Retina (tissue), 1 donor: ENCODE data around the gene HSBP1L1.
A peak's percentile ranks its signal among the peaks of the same experiment; 100 is the strongest.

Experiments used
- DNase-seq: peaks from one replicate; pipeline ENCODE4 v3.0.0-alpha.2; 2016

HSBP1L1 gene

GRCh38 chr18:79964330-79965118 lies at the start of gene HSBP1L1:
Gene HSBP1L1 (plus strand): TSS chr18:79964643. CDS start chr18:79964736, 93 bp downstream.
- DNase-seq, result peak; percentile 72

- DNase-seq, result no peak
These were observed 49.0 kb upstream of the HSBP1L1 start for GRCh38 chr18:79915161-79916127.

GRCh38 chr18:79916128-79916494 lies 48.3 kb upstream of the HSBP1L1 start:
- DNase-seq, result no peak

GRCh38 chr18:79916546-79917168 lies 47.8 kb upstream of the HSBP1L1 start:
- no peak for DNase-seq

GRCh38 chr18:79917169-79917852 lies 47.1 kb upstream of the HSBP1L1 start:
- DNase-seq, result no peak

- no peak for DNase-seq
These were observed 46.4 kb upstream of the HSBP1L1 start for GRCh38 chr18:79917853-79918614.

- no peak for DNase-seq
These were observed 45.8 kb upstream of the HSBP1L1 start for GRCh38 chr18:79918615-79919011.

GRCh38 chr18:79919089-79919488 lies 45.4 kb upstream of the HSBP1L1 start:
- no peak for DNase-seq

GRCh38 chr18:79921984-79922965 lies 42.2 kb upstream of the HSBP1L1 start:
- no peak for DNase-seq

GRCh38 chr18:79922971-79923411 lies 41.5 kb upstream of the HSBP1L1 start:
- no peak for DNase-seq

- no peak for DNase-seq
These were observed 40.4 kb upstream of the HSBP1L1 start for GRCh38 chr18:79923896-79924585.

- DNase-seq, result peak; percentile 50
These were observed 39.4 kb upstream of the HSBP1L1 start for GRCh38 chr18:79924814-79925731.

GRCh38 chr18:79926306-79926705 lies 38.1 kb upstream of the HSBP1L1 start:
- DNase-seq, result no peak

- DNase-seq, result peak; percentile 41
These were observed 37.5 kb upstream of the HSBP1L1 start for GRCh38 chr18:79926715-79927606.

- peak; percentile 28 for DNase-seq
These were observed 36.6 kb upstream of the HSBP1L1 start for GRCh38 chr18:79927607-79928562.

GRCh38 chr18:79928563-79928960 lies 35.9 kb upstream of the HSBP1L1 start:
- no peak for DNase-seq
